OCI-LY3 (cell line): ENCODE results near the gene OSBPL6.

Source experiments
- CTCF ChIP-seq: fragments of 200-600, 300-600 bp; sonication (generic); IDR thresholded peaks from 2 replicates; pipeline ENCODE4 v1.5.1; 2014; ENCODE audit warnings: antibody characterized with exemption, low read length, low read depth
- EZH2phosphoT487 ChIP-seq: fragments of 200-600 bp; shearing (Covaris generic); IDR thresholded peaks from 2 replicates; pipeline ENCODE4 v1.6.1; 2018; ENCODE audit warnings: antibody characterized with exemption, mixed run types, low read depth

GRCh38 chr2:178404368-178404767 is 210.1 kb downstream of the OSBPL6 start:
- TF ChIP-seq CTCF (no peak), EZH2phosphoT487 (no peak)
